T-helper 1 cell treated with Interleukin-12 subunit alpha and Interleukin-12 subunit beta and Interleukin-4 antibody, amounts not matched to agents 30 μg/mL and 1 μg/mL, for 36 hours (primary cell): ENCODE measurements around the gene F2RL1.
"Not testable (repeated sequence)": the region's sequence is repeated elsewhere in the genome, so short reads cannot be mapped to it uniquely, and the experiment has no call there.

Experiments
- H3K27ac Mint-ChIP-seq: one replicate; pipeline ENCODE4 v1.8.0; 2021; ENCODE audit warnings: mild to moderate bottlenecking, mixed read lengths
- H3K27me3 Mint-ChIP-seq: one replicate; pipeline ENCODE4 v1.8.0; 2021; ENCODE audit warnings: low read depth, mixed read lengths
- H3K36me3 Mint-ChIP-seq: one replicate; pipeline ENCODE4 v1.8.0; 2021; ENCODE audit warnings: low read depth, mixed read lengths
- H3K4me1 Mint-ChIP-seq: one replicate; pipeline ENCODE4 v1.8.0; 2021; ENCODE audit warnings: low read depth, mixed read lengths
- H3K4me3 Mint-ChIP-seq: one replicate; pipeline ENCODE4 v1.8.0; 2021; ENCODE audit warnings: mild to moderate bottlenecking, moderate library complexity, mixed read lengths
- H3K9me3 Mint-ChIP-seq: one replicate; pipeline ENCODE4 v1.8.0; 2021; ENCODE audit warnings: mixed read lengths

F2RL1 gene

DNA sequence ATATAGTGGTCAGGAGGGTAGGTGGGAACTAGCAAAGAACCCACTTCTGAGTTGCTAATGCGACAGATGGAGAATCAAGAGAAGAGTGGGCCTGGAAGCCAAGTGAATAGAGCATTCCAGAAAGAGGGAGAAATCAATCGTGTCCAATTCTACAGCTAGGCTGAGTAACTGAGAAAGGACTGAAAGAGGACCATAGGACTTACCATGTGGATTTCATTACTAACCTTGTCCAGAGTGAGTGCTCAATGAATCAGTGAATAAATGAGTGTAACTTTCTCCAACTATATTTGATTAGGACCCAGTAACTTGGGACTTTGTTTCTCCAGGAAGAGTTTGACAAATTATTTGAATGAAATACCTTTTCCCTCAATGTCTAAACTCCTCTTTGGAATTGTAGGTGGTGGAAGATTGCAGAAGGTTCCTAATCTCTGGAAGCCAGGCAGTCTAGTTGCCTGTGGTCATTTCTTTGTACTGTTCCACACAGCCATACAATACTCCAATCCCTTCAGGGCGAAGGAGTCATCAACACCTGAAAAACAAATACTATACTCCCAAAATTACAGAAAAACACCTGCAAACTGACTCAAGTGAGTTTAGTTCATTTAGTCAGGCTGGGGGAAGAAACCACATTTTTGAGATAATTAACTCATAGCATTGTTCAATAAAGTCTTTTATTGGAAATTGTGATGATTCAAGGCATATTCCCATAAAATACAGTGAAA, 2.6 kb upstream of the F2RL1 start:
- Mint-ChIP-seq H3K4me3 (no peak overlapping the region), H3K4me1 (peaks cover 6% of the 10 kb centered on the region), H3K9me3 (peaks cover 2% of the 10 kb centered on the region)

DNA sequence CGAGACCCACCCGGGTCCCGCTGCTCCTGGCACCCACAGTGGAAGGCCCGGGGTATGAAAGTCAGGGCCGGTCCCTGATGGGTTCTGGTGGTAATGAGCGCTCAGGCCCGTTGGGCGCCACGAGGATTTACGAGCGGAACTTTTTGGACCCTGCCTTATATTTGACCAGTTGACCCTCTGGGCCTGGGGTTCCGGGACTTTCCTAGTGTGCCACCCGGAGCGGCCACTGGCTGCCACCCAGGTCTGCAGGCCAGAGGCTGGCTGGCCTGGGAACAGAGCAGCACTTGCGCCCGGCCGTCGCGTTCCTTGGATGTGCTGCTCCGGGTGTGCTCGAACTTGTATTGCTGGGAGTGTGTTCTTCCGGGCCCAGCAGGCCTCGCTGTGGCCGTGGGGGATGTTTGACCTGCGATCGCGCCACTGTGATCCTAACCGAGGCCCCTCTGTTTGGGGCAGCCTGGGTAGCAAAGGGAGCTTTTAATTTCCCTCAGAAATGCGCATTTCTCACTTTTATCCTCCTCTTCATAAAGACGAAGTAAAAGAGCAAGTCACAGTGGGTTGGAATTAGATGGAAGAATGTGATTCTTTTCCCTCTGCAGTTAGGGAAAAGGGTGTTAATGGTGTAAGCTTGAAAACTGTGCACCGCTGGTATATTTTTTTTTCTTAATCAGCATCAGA, 1.2 kb downstream of the F2RL1 start:
- H3K27ac Mint-ChIP-seq = no peak overlapping the region
- no peaks in the 10 kb centered on the region for H3K36me3 Mint-ChIP-seq
- H3K4me3 Mint-ChIP-seq = peak overlapping the region; percentile 28
- no peaks in the 10 kb centered on the region for H3K9me3 Mint-ChIP-seq
- H3K27me3 Mint-ChIP-seq = peaks cover 60% of the 10 kb centered on the region
- H3K4me1 Mint-ChIP-seq = peaks cover 6% of the 10 kb centered on the region

More for the DNA sequence above, 2.6 kb upstream of the F2RL1 start:
- H3K27ac Mint-ChIP-seq = no peak overlapping the region
- no peaks in the 10 kb centered on the region for H3K36me3 Mint-ChIP-seq
- H3K27me3 Mint-ChIP-seq = peaks cover 57% of the 10 kb centered on the region

DNA sequence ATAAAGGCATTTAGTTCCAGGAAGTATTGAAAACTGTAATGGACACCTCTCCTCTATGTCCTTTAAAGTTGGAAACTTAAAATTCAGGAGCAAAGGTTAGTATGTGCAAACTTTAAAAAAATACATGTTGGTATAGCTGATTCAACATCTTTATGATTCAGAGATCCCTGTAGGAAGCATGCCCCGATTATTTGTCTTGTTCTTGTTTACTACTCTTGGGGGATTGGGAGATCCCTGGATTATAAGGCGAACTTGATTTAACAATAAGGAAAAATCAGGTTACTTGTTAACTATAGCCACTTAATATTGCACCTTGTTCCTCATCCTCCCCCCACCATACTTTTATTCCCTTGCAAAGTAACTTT, 1.7 kb downstream of the F2RL1 start:
- Mint-ChIP-seq H3K4me3 (no peak overlapping the region), H3K36me3 (no peaks in the 10 kb centered on the region), H3K4me1 (peaks cover 6% of the 10 kb centered on the region), H3K27me3 (peaks cover 55% of the 10 kb centered on the region), H3K27ac (no peak overlapping the region), H3K9me3 (no peaks in the 10 kb centered on the region)

DNA sequence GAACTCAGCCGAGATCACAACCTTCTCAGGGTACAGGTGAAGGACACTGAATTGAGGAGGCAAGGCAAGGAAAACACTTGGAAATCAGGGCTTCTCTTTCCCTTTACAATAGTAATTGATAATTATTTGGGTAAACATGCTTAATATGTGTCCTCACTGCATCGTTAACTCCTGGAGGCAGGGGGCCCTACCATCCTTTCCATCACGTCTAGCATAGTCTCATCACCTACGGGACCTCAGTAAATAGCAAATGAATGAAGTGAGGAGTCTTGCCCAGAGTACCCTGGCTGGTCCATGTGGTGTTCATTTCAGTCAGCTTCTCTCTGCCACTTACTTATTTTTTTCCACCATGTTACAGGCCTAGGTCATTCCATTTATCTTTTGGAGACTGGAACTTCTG, 2.3 kb downstream of the F2RL1 start:
- H3K4me1 Mint-ChIP-seq = peaks cover 6% of the 10 kb centered on the region
- H3K36me3 Mint-ChIP-seq = no peaks in the 10 kb centered on the region
- H3K4me3 Mint-ChIP-seq = no peak overlapping the region
- peaks cover 49% of the 10 kb centered on the region for H3K27me3 Mint-ChIP-seq
- no peak overlapping the region for H3K27ac Mint-ChIP-seq
- no peaks in the 10 kb centered on the region for H3K9me3 Mint-ChIP-seq

DNA sequence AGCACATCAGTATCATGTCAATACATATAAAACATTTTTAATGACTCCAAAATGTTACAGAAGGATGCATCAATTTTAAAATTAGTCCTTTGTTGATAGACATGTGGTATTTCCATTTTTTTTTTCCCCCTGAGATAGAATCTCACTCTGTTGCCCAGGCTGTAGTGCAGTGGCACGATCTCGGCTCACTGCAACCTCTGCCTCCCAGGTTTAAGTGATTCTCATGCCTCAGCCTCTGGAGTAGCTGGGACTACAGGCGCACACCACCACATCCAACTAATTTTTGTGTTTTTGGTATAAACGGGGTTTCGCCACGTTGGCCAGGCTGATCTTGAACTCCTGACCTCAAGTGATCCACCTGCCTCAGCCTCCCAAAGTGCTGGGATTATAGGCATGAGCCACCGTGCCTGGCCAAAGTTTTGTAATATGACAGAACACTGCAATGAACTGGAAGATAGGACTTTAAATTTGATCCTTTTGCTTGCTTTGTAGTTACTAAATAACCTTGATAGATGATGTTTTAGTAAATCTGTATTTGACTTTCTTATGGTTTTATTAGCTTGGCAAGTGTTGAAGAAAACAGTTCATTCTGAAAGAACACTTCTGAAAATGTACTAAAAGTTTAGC, 3.4 kb downstream of the F2RL1 start:
- not testable (repeated sequence) for H3K27ac Mint-ChIP-seq, H3K4me3 Mint-ChIP-seq, H3K4me1 Mint-ChIP-seq, H3K9me3 Mint-ChIP-seq, H3K36me3 Mint-ChIP-seq
- peaks cover 38% of the 10 kb centered on the region for H3K27me3 Mint-ChIP-seq

DNA sequence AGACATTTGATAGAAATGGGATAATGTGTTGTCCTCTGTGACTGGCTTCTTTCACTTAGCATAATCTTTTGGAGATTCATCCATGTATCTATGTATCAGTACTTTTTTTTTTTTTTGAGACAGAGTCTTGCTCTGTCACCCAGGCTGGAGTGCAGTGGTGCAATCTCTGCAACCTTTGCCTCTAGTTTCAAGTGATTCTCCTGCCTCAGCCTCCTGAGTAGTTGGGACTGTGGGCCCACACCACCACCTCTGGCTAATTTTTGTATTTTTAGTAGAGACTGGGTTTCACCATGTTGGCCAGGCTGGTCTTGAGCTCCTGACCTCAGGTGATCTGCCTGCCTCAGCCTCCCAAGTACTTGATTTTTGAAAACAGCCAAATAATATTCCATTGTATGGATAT, 7.6 kb downstream of the F2RL1 start:
- not testable (repeated sequence) for H3K9me3 Mint-ChIP-seq, H3K36me3 Mint-ChIP-seq, H3K27me3 Mint-ChIP-seq, H3K4me1 Mint-ChIP-seq, H3K4me3 Mint-ChIP-seq, H3K27ac Mint-ChIP-seq

DNA sequence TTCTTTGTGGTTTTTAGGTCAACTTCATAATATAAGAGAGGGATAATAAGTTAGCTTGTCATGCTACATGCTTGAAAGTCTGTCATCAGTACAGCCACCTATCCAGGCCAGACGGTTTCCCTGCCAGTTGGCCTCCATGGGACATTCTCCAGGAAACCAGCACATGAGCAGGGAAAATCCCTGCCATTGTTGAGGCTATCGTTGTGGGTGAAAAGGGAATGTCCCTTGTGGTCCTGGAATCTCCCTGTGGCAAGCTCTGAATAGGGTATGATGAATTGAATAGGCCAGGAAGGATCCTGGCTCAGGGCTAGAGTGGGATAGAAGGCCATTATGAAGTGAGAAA, 12.3 kb downstream of the F2RL1 start:
- Mint-ChIP-seq H3K4me1 (peaks cover 7% of the 10 kb centered on the region), H3K27ac (no peak overlapping the region), H3K27me3 (no peaks in the 10 kb centered on the region), H3K36me3 (no peaks in the 10 kb centered on the region), H3K4me3 (no peak overlapping the region), H3K9me3 (no peaks in the 10 kb centered on the region)

DNA sequence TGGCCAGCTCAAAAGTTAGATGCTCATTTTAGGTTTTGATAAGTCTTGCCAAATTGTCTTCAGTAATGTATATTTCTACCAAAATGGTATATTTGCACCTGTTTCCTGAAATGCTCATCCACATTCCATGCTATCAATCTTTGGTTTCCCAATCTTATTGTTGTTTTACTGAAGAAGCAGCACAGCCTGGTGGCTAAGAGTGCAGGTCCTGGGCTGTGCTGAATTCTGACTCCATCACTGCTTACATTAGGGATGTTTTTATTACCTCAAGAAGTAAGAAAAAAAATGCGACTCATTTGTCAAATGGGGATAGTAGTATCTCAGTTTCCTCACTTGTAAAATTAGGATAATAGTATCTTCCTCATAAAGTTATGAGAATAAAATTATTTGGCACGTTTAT, 17.4 kb downstream of the F2RL1 start:
- Mint-ChIP-seq H3K4me3 (no peak overlapping the region), H3K27ac (no peak overlapping the region), H3K36me3 (no peaks in the 10 kb centered on the region), H3K4me1 (peaks cover 1% of the 10 kb centered on the region), H3K9me3 (no peaks in the 10 kb centered on the region), H3K27me3 (peaks cover 9% of the 10 kb centered on the region)

DNA sequence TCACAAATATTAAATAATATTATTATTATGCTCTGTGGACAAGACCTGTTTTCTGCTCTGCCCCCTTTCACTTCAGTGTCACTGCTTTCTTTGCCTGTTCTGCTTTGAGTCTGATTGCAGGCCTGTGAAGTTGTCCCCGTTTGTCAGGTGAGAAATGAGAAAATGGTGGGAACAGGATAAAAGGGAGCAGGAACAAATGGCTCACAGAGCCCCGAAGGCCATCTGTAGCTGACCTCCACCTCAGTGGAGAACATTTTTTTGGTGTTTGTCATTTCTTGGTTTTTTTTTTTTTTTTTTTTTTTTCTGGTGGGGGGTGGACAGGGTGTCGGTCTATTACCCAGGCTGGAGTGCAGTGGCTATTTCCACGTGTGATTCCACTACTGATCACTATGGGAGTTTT, 17.8 kb downstream of the F2RL1 start:
- H3K4me3 Mint-ChIP-seq = no peak overlapping the region
- no peak overlapping the region for H3K27ac Mint-ChIP-seq
- H3K27me3 Mint-ChIP-seq = peaks cover 13% of the 10 kb centered on the region
- H3K4me1 Mint-ChIP-seq = no peaks in the 10 kb centered on the region
- H3K9me3 Mint-ChIP-seq = no peaks in the 10 kb centered on the region
- no peaks in the 10 kb centered on the region for H3K36me3 Mint-ChIP-seq

DNA sequence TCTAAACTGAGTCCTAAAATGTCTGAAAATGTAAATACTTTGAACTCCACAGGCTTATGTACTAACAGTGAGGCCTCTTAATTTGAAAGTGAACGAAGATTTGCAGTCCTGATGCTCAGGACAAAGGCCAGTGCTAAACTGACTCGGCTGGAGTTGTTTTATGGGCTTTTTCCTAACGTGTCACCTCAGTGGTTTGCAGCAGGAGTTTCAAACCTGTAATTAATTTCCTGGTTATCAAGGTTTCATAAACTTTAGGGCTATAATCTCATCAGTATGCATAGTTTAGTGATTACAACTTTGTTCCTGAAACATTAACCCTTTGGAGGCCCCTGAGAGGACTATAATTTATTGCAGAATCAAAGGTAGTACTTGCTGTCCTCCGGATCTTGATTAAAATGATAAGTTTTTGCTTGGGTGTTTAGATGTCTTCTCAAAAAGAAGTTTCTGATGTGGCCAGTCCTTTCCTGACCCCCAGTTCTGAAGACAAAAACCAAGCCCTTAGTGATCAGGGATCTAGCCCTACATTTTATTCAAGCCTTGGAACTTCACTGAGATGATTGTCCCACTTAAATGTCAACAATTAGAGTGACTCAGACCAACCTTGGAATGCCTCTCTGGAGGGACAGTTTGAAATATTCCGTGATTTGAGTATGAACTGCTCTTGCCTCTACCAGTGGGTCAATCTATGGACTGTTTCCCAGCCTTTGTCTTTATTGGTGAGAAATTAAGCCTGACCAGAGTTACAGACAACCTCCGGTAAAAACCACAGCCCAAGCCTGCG, 19.8 kb downstream of the F2RL1 start:
- H3K27ac Mint-ChIP-seq = no peak overlapping the region
- no peaks in the 10 kb centered on the region for H3K9me3 Mint-ChIP-seq
- H3K27me3 Mint-ChIP-seq = peaks cover 23% of the 10 kb centered on the region
- no peaks in the 10 kb centered on the region for H3K4me1 Mint-ChIP-seq
- no peaks in the 10 kb centered on the region for H3K36me3 Mint-ChIP-seq
- H3K4me3 Mint-ChIP-seq = no peak overlapping the region

DNA sequence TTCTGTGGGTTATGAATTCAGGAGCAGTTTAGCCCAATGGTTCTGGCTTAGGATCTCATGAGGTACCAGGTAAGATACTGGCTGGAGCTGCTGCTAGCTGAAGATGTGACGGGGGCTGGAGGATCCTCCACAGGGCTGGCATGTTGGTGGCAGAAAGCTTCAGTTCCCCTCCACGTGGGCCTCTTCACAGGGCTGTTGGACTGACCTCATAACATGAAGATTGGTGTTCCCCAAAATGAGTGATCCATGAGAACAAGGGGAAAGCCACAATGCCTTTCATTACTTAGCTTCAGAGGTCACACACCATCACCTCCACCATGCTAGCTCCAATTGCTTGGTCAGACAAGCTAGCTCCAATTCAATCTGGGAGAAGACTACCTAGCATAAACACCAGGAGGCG, 22.5 kb downstream of the F2RL1 start:
- no peaks in the 10 kb centered on the region for H3K9me3 Mint-ChIP-seq
- no peaks in the 10 kb centered on the region for H3K4me1 Mint-ChIP-seq
- peaks cover 29% of the 10 kb centered on the region for H3K27me3 Mint-ChIP-seq
- no peak overlapping the region for H3K27ac Mint-ChIP-seq
- H3K4me3 Mint-ChIP-seq = no peak overlapping the region
- no peaks in the 10 kb centered on the region for H3K36me3 Mint-ChIP-seq

DNA sequence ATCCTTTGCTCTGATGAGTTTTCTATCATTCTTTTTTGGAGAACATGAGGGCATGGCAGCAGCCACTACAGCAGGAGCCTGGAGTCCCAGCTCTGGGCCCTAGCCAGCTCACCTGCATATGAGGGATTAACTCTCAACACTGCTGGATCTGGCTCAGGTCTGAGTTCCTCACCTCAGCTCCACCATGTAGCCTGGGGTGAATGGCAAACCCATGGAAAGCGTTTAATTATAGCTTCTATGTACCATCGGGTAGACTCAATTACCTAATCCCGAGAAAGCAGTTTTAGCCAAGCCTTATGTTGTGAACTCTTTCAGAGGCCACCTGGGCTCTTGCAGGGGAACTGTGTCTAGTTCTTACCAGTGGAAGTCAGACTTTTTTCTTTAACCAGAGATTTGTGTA, 27.1 kb downstream of the F2RL1 start:
- Mint-ChIP-seq H3K27me3 (peaks cover 20% of the 10 kb centered on the region), H3K4me3 (no peak overlapping the region), H3K27ac (no peak overlapping the region), H3K4me1 (peaks cover 16% of the 10 kb centered on the region), H3K9me3 (no peaks in the 10 kb centered on the region), H3K36me3 (peaks cover 3% of the 10 kb centered on the region)

DNA sequence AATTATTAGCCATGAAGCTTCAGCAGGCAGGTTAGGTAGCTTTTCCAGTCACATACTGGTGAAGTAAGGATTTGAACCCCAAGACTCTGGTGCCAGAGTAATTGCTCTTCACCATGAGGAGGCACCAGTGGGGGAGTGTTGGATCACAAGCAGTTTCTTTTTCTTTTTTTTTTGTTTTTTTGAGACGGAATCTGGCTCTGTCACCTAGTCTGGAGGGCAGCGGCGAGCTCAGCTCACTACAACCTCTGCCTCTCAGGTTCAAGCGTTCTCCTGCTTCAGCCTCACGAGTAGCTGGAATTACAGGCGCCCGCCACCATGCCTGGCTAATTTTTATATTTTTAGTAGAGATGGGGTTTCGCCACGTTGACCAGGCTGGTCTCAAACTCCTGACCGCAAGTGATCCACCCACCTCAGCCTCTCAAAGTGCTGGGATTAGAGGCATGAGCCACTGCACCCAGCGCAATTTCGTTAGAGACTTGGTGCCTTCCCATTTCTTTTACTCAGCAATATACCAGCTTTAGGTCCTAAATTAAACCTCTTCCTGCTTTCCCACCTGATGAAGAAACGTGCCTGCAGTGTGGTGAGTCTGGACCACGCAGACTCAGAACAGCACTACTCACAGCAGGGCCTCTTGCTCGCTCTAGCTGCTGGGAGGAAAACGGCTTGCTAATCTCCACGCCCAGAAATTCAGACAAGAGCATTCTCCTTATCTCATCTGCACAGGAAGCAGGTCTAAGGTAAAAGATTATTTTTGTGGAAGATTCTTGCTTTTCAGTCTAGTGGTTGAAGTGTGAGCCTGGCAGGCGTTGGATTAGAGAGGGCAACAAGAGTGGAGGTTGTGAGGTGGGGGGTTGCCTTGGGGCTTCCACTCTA, 30.8 kb downstream of the F2RL1 start, which contains the start of gene S100Z:
TSS of gene S100Z (plus strand) at position 596 of the 873 bp plus-strand sequence. CDS start 25,346 bp downstream, outside the sequence.
- no peaks in the 10 kb centered on the region for H3K27me3 Mint-ChIP-seq
- peaks cover 13% of the 10 kb centered on the region for H3K36me3 Mint-ChIP-seq
- H3K27ac Mint-ChIP-seq = peak within 1 kb of the TSS; percentile 85
- H3K4me1 Mint-ChIP-seq = peaks cover 42% of the 10 kb centered on the region
- peak within 1 kb of the TSS; percentile 66 for H3K4me3 Mint-ChIP-seq
- peaks cover 7% of the 10 kb centered on the region for H3K9me3 Mint-ChIP-seq
